Heart left ventricle (tissue), 13 donors: ENCODE data around the gene TFPI2.

Source experiments
- CTCF ChIP-seq, 12 donors: fragments of 200-600 bp; sonication (generic) in 4 of 12; IDR thresholded peaks; one replicate each; pipeline versions ENCODE4 v1.5.0 to v1.8.0; 2018 to 2022; ENCODE audit warnings: antibody characterized with exemption in 12 of 12, mild to moderate bottlenecking in 5 of 12
- POLR2A ChIP-seq, 2 donors: fragments of 450-650 bp; IDR thresholded peaks; one replicate each; pipeline ENCODE4 v1.6.1; 2017; ENCODE audit warnings: antibody characterized with exemption in 2 of 2, mild to moderate bottlenecking in 2 of 2, moderate library complexity in 2 of 2
- donor health status: ischemic (EF 13 %, LVEDD 7.1; RV severe dilation, severe dysfunction).
- donor health status: DM: no; HTN: yes; CAD: no.
- donor health status: DM: no; HTN: no; CAD: no.
- donor health status: ischemic (EF 25% LVEDD 6.9; RV normal size, moderate dysfunction).
- donor health status: ischemic (EF 25% LVEDD 5.7; RV mildly dilated, moderate dysfunction).
- donor health status: ischemic (EF 35%, LVEDD 5.7; RV mildly dilated, moderate dysfunction).
- donor health status: nonischemic (EF 11% LVEDD 7.7; RV severe dilation, severe dysfunction).
- donor health status: DM: yes; HTN: yes; CAD: no.
- donor health status: PGD.
- donor health status: ischemic (EF 29% LVEDD 5.4; RV normal size, mild dysfunction).
- donor health status: nonischemic (EF 23%, LVEDD 6.1; RV moderate dilation, normal function).

DNA sequence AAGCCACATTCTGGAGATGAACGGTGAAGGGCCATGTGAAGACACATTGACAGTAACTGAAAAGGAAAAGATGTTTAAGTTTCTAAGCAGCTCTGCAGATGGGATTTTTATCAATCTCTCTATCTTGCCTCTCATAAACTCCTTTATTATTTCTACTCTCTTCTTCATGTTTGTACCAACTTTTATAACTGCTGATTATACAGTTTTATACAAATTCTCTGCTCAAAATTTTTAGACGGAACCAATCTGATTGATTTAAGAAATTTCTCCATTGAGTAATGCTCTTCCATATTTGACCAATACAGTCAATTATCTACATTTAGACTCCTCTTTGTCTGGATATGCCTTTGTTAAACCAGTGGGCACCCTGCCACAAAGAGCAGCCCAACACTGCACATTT lies 31.7 kb downstream of the TFPI2 start:
- no peak for TF ChIP-seq CTCF (IDR thresholded peaks at IDR 0.05)
- TF ChIP-seq POLR2A (IDR thresholded peaks at IDR 0.05) = no peak
